Measurements from ENCODE around the gene PAPPA2.

The PAPPA2 gene

DNA sequence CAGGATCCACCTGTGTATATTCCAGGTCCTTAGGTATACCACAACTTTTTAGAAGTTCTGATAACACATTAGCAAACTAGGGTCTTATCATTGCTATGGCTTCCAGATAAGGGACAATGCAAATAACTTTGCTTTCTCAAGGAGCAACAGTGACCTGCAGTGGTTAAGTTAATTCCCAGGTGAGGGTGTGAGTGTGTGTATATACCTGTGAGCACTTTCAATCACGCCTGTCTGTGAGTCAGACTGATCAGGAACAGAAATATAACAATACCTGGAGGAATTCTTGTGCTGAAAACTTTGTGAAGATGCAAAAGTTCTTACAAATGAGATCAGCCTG, 317.0 kb downstream of the PAPPA2 start:
- TF ChIP-seq, protein P1, sequence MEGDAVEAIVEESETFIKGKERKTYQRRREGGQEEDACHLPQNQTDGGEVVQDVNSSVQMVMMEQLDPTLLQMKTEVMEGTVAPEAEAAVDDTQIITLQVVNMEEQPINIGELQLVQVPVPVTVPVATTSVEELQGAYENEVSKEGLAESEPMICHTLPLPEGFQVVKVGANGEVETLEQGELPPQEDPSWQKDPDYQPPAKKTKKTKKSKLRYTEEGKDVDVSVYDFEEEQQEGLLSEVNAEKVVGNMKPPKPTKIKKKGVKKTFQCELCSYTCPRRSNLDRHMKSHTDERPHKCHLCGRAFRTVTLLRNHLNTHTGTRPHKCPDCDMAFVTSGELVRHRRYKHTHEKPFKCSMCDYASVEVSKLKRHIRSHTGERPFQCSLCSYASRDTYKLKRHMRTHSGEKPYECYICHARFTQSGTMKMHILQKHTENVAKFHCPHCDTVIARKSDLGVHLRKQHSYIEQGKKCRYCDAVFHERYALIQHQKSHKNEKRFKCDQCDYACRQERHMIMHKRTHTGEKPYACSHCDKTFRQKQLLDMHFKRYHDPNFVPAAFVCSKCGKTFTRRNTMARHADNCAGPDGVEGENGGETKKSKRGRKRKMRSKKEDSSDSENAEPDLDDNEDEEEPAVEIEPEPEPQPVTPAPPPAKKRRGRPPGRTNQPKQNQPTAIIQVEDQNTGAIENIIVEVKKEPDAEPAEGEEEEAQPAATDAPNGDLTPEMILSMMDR (conservative IDR thresholded peaks at IDR 0.05): no peak
- TF ChIP-seq ZFX (IDR thresholded peaks at IDR 0.05): no peak
- H3K27ac ChIP-seq: no peak overlapping the region

DNA sequence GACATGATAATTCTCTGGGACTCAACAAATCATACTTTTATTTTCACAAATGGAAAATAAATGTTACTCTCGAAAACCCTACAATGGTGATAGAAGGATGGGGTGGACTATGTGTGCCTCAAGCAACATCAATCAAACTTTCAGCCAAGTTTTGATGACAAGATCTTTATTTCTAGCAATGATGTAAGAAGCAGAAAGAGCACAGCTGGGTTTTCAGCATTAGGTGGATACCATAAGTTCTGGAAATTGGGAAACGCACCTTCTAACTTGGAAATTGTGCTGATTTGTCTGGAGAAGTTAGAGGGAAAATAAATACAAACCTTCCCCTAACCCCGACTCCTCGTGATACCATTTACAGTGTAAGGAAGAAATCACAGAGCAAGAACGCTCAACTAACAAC, 320.3 kb downstream of the PAPPA2 start:
- TF ChIP-seq, protein P1 (conservative IDR thresholded peaks at IDR 0.05): no peak
- TF ChIP-seq ZFX (IDR thresholded peaks at IDR 0.05): no peak
- H3K27ac ChIP-seq: no peak overlapping the region

DNA sequence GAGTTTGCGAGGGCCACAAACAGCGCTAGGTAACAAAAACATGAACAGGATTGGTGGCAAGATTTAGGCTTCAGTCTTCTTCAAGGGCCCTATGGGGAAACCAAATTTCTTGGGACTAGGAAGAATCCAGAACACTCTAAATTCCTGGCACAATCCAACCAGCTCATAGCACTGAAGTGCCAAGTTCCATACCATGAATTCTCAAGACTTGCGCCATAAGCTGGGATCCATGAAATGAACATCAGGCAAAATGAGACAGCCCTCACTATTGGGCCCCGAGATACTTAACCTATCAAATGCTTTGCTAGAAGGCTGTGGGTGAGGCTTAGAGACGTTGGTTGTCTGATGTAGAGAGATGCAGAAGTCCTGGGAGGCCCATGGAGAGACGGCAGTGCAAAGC, 322.1 kb downstream of the PAPPA2 start:
- H3K27ac ChIP-seq: no peak overlapping the region
- TF ChIP-seq ZFX (IDR thresholded peaks at IDR 0.05): no peak
- TF ChIP-seq, protein P1 (conservative IDR thresholded peaks at IDR 0.05): no peak

DNA sequence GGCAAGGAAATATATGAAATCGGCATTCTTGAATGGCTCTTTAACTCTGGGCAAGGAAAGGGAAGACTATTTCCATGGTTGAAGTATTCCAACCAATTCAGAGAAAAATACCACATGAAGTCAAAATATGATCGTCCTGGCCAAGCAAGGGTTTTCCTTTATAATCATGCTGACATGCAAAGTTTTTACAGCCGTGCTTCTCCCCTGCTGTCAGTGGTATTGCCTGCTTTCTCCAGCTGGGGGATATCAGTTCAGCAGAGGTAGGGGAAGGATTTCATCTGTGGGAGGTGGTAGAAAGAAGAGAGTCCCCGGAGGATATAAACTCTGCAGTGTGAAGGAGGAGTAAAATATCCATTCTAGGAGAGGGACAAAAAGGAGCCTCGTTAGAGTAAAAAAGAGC, 322.8 kb downstream of the PAPPA2 start:
- TF ChIP-seq ZFX (IDR thresholded peaks at IDR 0.05): no peak
- TF ChIP-seq, protein P1 (conservative IDR thresholded peaks at IDR 0.05): no peak
- H3K27ac ChIP-seq: no peak overlapping the region

DNA sequence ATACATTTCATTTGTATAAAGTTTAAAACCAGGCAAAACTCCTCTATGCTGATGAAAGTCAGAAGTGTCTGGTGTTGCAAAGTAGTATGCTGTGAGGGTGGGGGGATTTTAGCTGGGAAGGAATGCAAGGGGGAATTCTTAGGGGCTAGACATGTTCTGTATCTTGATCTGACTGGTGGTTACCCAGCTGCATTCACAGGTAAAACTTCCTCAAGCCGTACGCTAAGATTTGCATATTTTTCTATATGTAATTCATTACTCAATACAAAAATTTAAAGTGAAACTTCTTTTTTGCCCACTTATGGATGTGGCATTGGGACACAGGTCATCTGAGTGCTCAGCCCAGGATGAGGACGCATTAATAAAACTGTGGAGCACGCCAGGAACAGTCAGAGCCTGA, 323.3 kb downstream of the PAPPA2 start:
- no peak for TF ChIP-seq ZFX (IDR thresholded peaks at IDR 0.05)
- TF ChIP-seq, protein P1 (conservative IDR thresholded peaks at IDR 0.05): no peak
- no peak overlapping the region for H3K27ac ChIP-seq

DNA sequence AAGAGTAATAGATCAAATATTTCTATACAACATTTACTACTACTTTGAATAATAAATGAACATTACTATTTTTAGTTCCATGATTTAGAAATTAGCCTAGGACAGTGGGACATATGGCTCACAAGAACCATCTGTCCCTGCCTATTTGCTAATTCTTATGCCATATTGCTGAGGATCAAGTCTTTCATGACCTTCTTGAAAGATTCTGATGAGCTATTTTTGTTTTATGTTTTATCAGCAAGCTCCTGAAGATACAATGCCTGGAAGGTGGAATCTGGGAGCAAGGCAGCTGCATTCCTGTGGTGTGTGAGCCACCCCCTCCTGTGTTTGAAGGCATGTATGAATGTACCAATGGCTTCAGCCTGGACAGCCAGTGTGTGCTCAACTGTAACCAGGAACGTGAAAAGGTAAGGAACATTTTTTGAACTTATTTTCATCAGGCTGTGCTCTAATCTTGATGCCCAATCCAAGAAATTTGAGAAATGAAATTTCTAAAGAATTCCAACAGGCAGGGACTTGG, 326.7 kb downstream of the PAPPA2 start:
- TF ChIP-seq, protein P1 (conservative IDR thresholded peaks at IDR 0.05): no peak

DNA sequence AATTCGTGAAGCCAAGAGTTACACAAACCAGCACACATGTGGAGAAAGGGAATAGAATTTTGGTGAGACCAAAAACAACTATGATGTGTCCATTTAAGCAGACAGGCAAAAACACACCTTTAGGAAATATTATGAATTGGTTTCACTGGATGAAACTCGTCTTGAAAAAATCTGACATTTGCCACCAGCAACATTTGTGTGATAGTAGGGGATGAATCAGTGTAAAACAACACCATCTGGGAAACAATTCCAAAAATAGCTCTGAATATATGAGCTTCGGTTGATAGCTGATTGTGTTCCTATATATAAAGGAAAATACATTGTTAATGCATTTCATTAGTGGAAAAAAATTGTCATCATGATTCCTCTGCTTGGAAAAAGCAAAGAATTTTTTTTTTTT, 327.8 kb downstream of the PAPPA2 start:
- no peak for TF ChIP-seq ZFX (IDR thresholded peaks at IDR 0.05)
- TF ChIP-seq, protein P1 (conservative IDR thresholded peaks at IDR 0.05): no peak
- H3K27ac ChIP-seq: no peak overlapping the region

More for the DNA sequence above, 326.7 kb downstream of the PAPPA2 start:
- no peak overlapping the region for H3K27ac ChIP-seq
